GM23338 (cell line): ENCODE data around the gene CCR5. TPM values are rescaled to one million over a fixed set of nuclear protein-coding genes. Genes with fewer than 3 reads are reported as not detected.

Experiments used
- ATAC-seq: fragments of 200-7000 bp; cut with Tn5 transposase; 3 replicates; pipeline ENCODE4 v1.9.1; 2020
- DNase-seq: peaks from one replicate; pipeline ENCODE4 v3.0.0-alpha.2; 2015; ENCODE audit warnings: low spot score
- H2AFZ ChIP-seq: fragments of 200-600 bp; sonication (generic); 2 replicates; pipeline ENCODE4 v1.8.0; 2016; ENCODE audit warnings: antibody characterized with exemption, mild to moderate bottlenecking, moderate library complexity
- H3F3A ChIP-seq: fragments of 200-600 bp; sonication (generic); replicated peaks from 2 replicates; pipeline ENCODE4 v1.8.0; 2017; ENCODE audit warnings: antibody characterized with exemption, mixed run types, low read depth
- H3K27ac ChIP-seq: fragments of 200-600 bp; sonication (generic); 2 replicates; pipeline ENCODE4 v1.6.1; 2016; ENCODE audit warnings: low read depth
- H3K27me3 ChIP-seq: fragments of 200-600 bp; sonication (generic); 2 replicates; pipeline ENCODE4 v1.8.0; 2016; ENCODE audit warnings: mild to moderate bottlenecking, mixed run types, moderate library complexity; ENCODE audit not compliant: insufficient read depth
- H3K36me3 ChIP-seq: fragments of 200-600 bp; sonication (generic); 2 replicates; pipeline ENCODE4 v1.8.0; 2016; ENCODE audit warnings: mild to moderate bottlenecking; ENCODE audit not compliant: insufficient read depth
- H3K4me1 ChIP-seq: fragments of 200-600 bp; sonication (generic); 2 replicates; pipeline ENCODE4 v1.8.0; 2016; ENCODE audit warnings: mild to moderate bottlenecking, moderate library complexity; ENCODE audit not compliant: insufficient read depth
- H3K4me2 ChIP-seq: fragments of 200-600 bp; sonication (generic); 2 replicates; pipeline ENCODE4 v1.7.1; 2017; ENCODE audit warnings: mixed run types
- H3K4me3 ChIP-seq: fragments of 200-600 bp; sonication (generic); 2 replicates; pipeline ENCODE4 v1.6.1; 2016; ENCODE audit warnings: mixed run types
- H3K79me2 ChIP-seq: fragments of 200-600 bp; sonication (generic); replicated peaks from 2 replicates; pipeline ENCODE4 v1.8.0; 2017; ENCODE audit warnings: mild to moderate bottlenecking; ENCODE audit not compliant: insufficient read depth
- H3K9me2 ChIP-seq: fragments of 200-600 bp; sonication (generic); 2 replicates; pipeline ENCODE4 v1.8.0; 2017; ENCODE audit not compliant: insufficient read depth
- H4K20me1 ChIP-seq: fragments of 200-600 bp; sonication (generic); replicated peaks from 2 replicates; pipeline ENCODE4 v1.8.0; 2017; ENCODE audit warnings: mild to moderate bottlenecking; ENCODE audit not compliant: insufficient read depth
- H3K27ac Mint-ChIP-seq: 2 replicates; pipeline ENCODE4 v1.8.0; 2020; ENCODE audit warnings: inconsistent platforms, mild to moderate bottlenecking, moderate library complexity, mixed read lengths
- H3K27me3 Mint-ChIP-seq: 3 replicates; pipeline ENCODE4 v1.8.0; 2022; ENCODE audit warnings: low read depth, mild to moderate bottlenecking, moderate library complexity, mixed read lengths, inconsistent platforms; ENCODE audit not compliant: insufficient read depth, poor library complexity
- H3K36me3 Mint-ChIP-seq: 3 replicates; pipeline ENCODE4 v1.8.0; 2021; ENCODE audit warnings: low read depth, mild to moderate bottlenecking, inconsistent platforms, moderate library complexity, mixed read lengths
- H3K4me1 Mint-ChIP-seq: 3 replicates; pipeline ENCODE4 v1.8.0; 2020; ENCODE audit warnings: mild to moderate bottlenecking, inconsistent platforms, mixed read lengths
- H3K4me3 Mint-ChIP-seq: 3 replicates; pipeline ENCODE4 v1.8.0; 2021; ENCODE audit warnings: moderate library complexity, mild to moderate bottlenecking, inconsistent platforms, mixed read lengths
- H3K9me3 Mint-ChIP-seq: 3 replicates; pipeline ENCODE4 v1.8.0; 2020; ENCODE audit warnings: moderate library complexity, mild to moderate bottlenecking, inconsistent platforms, mixed read lengths
- EZH2 ChIP-seq: fragments of 200-600 bp; sonication (generic); IDR thresholded peaks from one replicate; pipeline ENCODE4 v1.8.0; 2017; ENCODE audit warnings: antibody characterized with exemption, mild to moderate bottlenecking, low read depth; ENCODE audit not compliant: unreplicated experiment
- JUNB ChIP-seq: IDR thresholded peaks from one replicate; pipeline ENCODE4 v1.6.1; 2016; ENCODE audit warnings: antibody characterized with exemption; ENCODE audit not compliant: unreplicated experiment
- NANOG ChIP-seq: IDR thresholded peaks from 2 replicates; pipeline ENCODE4 v1.6.1; 2016; ENCODE audit warnings: antibody characterized with exemption, borderline replicate concordance
- STAT1 ChIP-seq: IDR thresholded peaks from one replicate; pipeline ENCODE4 v1.6.1; 2016; ENCODE audit warnings: antibody characterized with exemption; ENCODE audit not compliant: unreplicated experiment
- ZNF114 ChIP-seq: fragments of 250-450 bp; sonication (Bioruptor Pico); IDR thresholded peaks from 2 replicates; pipeline ENCODE4 v1.5.0; 2020; ENCODE audit warnings: mild to moderate bottlenecking, moderate library complexity
- ZNF331 ChIP-seq: fragments of 250-450 bp; sonication (Bioruptor Pico); IDR thresholded peaks from 2 replicates; pipeline ENCODE4 v1.5.0; 2020; ENCODE audit warnings: low read depth, mild to moderate bottlenecking, moderate library complexity
- polyA plus RNA-seq: library from polyadenylated mRNA; unstranded; fragments of >200 nt; fragmentation: Nextera tagmentation; extraction: Ambion mirVana; gene quantifications from 2 replicates; pipeline ENCODE4 v1.2.1, GENCODE V29; 2016
- total RNA-seq: library from RNA; depleted of rRNA; stranded (reverse); fragments of >200 nt; shearing (Covaris generic); gene quantifications from 2 replicates; pipeline ENCODE4 v1.2.3, GENCODE V29; 2014
- TF ChIP-seq, protein P1 (sequence below), 2 experiments: fragments of 200-600 bp in 1 of 2; sonication (generic) in 1 of 2; conservative IDR thresholded peaks; 2 replicates each; pipeline versions ENCODE4 v1.5.1 to v1.6.1; 2016 to 2017; ENCODE audit warnings: antibody characterized with exemption in 2 of 2, low read depth in 2 of 2, mild to moderate bottlenecking in 2 of 2, moderate library complexity in 1 of 2
- TF ChIP-seq, protein P2 (sequence below): fragments of 250-450 bp; sonication (Bioruptor Pico); IDR thresholded peaks from 2 replicates; pipeline ENCODE4 v1.5.0; 2020; ENCODE audit warnings: mild to moderate bottlenecking, moderate library complexity

CCR5 gene
- total and polyA plus RNA-seq, 2 experiments from 2014 or later = not detected

DNA sequence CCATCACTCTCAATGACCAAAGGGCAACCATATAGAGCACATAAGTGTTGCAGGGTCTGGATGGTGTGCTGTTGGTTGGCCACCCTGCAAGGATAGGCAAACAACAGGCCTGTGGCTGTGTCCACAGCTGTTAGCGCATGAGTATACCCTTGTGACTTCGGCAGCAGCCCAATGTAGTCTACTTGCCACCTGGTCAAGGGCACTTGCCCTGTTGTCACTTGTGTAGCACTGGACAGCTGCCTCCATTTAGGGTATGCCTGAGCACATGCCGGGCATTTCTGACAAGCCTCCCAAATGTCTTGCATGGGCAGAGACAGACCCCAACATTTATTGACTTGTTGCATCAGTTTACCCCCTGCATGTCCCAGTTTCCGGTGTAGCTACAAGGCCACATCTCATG lies 49.1 kb downstream of the CCR5 start (continued):
- TF ChIP-seq, protein P1, sequence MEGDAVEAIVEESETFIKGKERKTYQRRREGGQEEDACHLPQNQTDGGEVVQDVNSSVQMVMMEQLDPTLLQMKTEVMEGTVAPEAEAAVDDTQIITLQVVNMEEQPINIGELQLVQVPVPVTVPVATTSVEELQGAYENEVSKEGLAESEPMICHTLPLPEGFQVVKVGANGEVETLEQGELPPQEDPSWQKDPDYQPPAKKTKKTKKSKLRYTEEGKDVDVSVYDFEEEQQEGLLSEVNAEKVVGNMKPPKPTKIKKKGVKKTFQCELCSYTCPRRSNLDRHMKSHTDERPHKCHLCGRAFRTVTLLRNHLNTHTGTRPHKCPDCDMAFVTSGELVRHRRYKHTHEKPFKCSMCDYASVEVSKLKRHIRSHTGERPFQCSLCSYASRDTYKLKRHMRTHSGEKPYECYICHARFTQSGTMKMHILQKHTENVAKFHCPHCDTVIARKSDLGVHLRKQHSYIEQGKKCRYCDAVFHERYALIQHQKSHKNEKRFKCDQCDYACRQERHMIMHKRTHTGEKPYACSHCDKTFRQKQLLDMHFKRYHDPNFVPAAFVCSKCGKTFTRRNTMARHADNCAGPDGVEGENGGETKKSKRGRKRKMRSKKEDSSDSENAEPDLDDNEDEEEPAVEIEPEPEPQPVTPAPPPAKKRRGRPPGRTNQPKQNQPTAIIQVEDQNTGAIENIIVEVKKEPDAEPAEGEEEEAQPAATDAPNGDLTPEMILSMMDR (conservative IDR thresholded peaks at IDR 0.05; ENCODE audit: low read depth in 2 of 2) = no peak
- TF ChIP-seq NANOG (no peak), JUNB (no peak), EZH2 (no peak), ZNF114 (CRISPR knock-in tag) (no peak)
- TF ChIP-seq, protein P2, sequence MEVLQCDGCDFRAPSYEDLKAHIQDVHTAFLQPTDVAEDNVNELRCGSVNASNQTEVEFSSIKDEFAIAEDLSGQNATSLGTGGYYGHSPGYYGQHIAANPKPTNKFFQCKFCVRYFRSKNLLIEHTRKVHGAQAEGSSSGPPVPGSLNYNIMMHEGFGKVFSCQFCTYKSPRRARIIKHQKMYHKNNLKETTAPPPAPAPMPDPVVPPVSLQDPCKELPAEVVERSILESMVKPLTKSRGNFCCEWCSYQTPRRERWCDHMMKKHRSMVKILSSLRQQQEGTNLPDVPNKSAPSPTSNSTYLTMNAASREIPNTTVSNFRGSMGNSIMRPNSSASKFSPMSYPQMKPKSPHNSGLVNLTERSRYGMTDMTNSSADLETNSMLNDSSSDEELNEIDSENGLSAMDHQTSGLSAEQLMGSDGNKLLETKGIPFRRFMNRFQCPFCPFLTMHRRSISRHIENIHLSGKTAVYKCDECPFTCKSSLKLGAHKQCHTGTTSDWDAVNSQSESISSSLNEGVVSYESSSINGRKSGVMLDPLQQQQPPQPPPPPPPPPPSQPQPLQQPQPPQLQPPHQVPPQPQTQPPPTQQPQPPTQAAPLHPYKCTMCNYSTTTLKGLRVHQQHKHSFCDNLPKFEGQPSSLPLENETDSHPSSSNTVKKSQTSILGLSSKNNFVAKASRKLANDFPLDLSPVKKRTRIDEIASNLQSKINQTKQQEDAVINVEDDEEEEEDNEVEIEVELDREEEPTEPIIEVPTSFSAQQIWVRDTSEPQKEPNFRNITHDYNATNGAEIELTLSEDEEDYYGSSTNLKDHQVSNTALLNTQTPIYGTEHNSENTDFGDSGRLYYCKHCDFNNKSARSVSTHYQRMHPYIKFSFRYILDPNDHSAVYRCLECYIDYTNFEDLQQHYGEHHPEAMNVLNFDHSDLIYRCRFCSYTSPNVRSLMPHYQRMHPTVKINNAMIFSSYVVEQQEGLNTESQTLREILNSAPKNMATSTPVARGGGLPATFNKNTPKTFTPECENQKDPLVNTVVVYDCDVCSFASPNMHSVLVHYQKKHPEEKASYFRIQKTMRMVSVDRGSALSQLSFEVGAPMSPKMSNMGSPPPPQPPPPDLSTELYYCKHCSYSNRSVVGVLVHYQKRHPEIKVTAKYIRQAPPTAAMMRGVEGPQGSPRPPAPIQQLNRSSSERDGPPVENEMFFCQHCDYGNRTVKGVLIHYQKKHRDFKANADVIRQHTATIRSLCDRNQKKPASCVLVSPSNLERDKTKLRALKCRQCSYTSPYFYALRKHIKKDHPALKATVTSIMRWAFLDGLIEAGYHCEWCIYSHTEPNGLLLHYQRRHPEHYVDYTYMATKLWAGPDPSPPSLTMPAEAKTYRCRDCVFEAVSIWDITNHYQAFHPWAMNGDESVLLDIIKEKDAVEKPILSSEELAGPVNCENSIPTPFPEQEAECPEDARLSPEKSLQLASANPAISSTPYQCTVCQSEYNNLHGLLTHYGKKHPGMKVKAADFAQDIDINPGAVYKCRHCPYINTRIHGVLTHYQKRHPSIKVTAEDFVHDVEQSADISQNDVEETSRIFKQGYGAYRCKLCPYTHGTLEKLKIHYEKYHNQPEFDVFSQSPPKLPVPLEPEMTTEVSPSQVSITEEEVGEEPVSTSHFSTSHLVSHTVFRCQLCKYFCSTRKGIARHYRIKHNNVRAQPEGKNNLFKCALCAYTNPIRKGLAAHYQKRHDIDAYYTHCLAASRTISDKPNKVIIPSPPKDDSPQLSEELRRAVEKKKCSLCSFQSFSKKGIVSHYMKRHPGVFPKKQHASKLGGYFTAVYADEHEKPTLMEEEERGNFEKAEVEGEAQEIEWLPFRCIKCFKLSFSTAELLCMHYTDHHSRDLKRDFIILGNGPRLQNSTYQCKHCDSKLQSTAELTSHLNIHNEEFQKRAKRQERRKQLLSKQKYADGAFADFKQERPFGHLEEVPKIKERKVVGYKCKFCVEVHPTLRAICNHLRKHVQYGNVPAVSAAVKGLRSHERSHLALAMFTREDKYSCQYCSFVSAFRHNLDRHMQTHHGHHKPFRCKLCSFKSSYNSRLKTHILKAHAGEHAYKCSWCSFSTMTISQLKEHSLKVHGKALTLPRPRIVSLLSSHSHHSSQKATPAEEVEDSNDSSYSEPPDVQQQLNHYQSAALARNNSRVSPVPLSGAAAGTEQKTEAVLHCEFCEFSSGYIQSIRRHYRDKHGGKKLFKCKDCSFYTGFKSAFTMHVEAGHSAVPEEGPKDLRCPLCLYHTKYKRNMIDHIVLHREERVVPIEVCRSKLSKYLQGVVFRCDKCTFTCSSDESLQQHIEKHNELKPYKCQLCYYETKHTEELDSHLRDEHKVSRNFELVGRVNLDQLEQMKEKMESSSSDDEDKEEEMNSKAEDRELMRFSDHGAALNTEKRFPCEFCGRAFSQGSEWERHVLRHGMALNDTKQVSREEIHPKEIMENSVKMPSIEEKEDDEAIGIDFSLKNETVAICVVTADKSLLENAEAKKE = no peak

DNA sequence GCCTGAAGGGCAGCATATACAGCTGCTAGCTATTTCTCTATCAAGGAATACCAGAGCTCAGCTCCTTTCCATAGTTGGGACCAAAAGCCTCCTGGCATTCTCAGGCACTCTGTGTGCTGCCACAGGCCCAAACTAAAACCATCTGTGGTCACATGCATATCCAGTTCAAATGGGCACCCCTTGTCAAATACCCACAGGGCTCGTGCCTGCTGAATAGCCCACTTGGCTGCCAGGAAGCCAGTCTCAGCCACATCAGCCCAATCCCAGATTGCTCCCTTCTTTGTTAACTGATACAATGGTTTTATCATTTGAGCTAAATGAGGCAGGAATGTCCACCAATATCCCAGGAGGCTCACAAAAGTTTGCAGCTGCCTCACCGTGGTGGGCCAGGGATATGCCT lies 50.2 kb downstream of the CCR5 start:
- H3K9me2 ChIP-seq = no peaks in the 10 kb centered on the region
- H3K27ac ChIP-seq = no peak overlapping the region
- no peaks in the 10 kb centered on the region for H3K4me1 ChIP-seq
- H4K20me1 ChIP-seq = no peaks in the 10 kb centered on the region
- Mint-ChIP-seq H3K4me1 (peaks cover 17% of the 10 kb centered on the region; the same call in 2 of the 3 replicates), H3K36me3 (no peaks in the 10 kb centered on the region), H3K27ac (no peak overlapping the region), H3K27me3 (no peaks in the 10 kb centered on the region), H3K9me3 (no peaks in the 10 kb centered on the region), H3K4me3 (no peak overlapping the region; the same call in 2 of the 3 replicates)
- H3K27me3 ChIP-seq = no peaks in the 10 kb centered on the region
- H2AFZ ChIP-seq = no peak overlapping the region
- no peak overlapping the region for H3K4me2 ChIP-seq
- no peaks in the 10 kb centered on the region for H3K79me2 ChIP-seq
- H3K36me3 ChIP-seq = no peaks in the 10 kb centered on the region
- no peaks in the 10 kb centered on the region for H3F3A ChIP-seq
- no peak overlapping the region for H3K4me3 ChIP-seq
- DNase-seq (no peak), ATAC-seq (no peak)
- TF ChIP-seq ZNF331 (CRISPR knock-in tag) (no peak), JUNB (no peak), STAT1 (no peak)
- TF ChIP-seq, protein P2 = no peak
